Thoracic aorta (tissue), 2 donors: ENCODE measurements around the gene HEATR5A. TPM values are rescaled to one million over a fixed set of nuclear protein-coding genes. Genes with fewer than 3 reads are reported as not detected.
"Not testable (repeated sequence)": the region's sequence is repeated elsewhere in the genome, so short reads cannot be mapped to it uniquely, and the experiment has no call there.

Experiments used
- ATAC-seq: fragments of 150-250 bp; one replicate; pipeline ENCODE4 v1.8.0; 2017; ENCODE audit warnings: low read depth; ENCODE audit not compliant: insufficient number of reproducible peaks, low FRiP score
- DNase-seq: peaks from one replicate; pipeline ENCODE4 v3.0.0-alpha.2; 2020; ENCODE audit warnings: low spot score
- H3K27ac ChIP-seq, 2 donors: fragments of 200-600 bp; sonication (generic); 1 replicate in 1 of 2; 2 replicates in 1 of 2; pipeline ENCODE4 v1.5.1; 2016; ENCODE audit warnings: mild to moderate bottlenecking in 2 of 2, moderate library complexity in 2 of 2
- H3K27me3 ChIP-seq: fragments of 200-600 bp; sonication (generic); replicated peaks from 2 replicates; pipeline ENCODE4 v1.6.0; 2016; ENCODE audit warnings: mild to moderate bottlenecking; ENCODE audit not compliant: insufficient read depth
- H3K36me3 ChIP-seq: fragments of 200-600 bp; sonication (generic); one replicate; pipeline ENCODE4 v1.5.1; 2016
- H3K4me1 ChIP-seq, 2 donors: fragments of 200-600 bp; sonication (generic); 1 replicate in 1 of 2; 2 replicates in 1 of 2; pipeline versions ENCODE4 v1.5.1 to v1.6.0; 2016; ENCODE audit warnings: low read depth in 2 of 2, mild to moderate bottlenecking in 1 of 2; ENCODE audit not compliant: control insufficient read depth in 1 of 2
- H3K4me3 ChIP-seq: fragments of 200-600 bp; sonication (generic); 2 replicates; pipeline ENCODE4 v1.5.1; 2016; ENCODE audit warnings: mild to moderate bottlenecking
- H3K9me3 ChIP-seq: fragments of 200-600 bp; sonication (generic); 2 replicates; pipeline ENCODE4 v1.5.1; 2016
- CTCF ChIP-seq: fragments of 200-600 bp; sonication (generic); IDR thresholded peaks from one replicate; pipeline ENCODE4 v1.5.1; 2019; ENCODE audit warnings: antibody characterized with exemption
- total RNA-seq, 2 donors: library from RNA; depleted of rRNA; stranded (reverse); fragments of >200 nt; gene quantifications; one replicate each; pipeline versions ENCODE4 v1.1.0 to v1.2.3, GENCODE V29; 2016

HEATR5A gene
- total RNA-seq, 2 donors from 2014 or later: 39.1 to 43.6 TPM

GRCh38 chr14:31388687-31389413, 31.5 kb downstream of the HEATR5A start:
- H3K4me1 ChIP-seq: peaks cover 0 to 17% of the 10 kb centered on the region in 2 donors
- H3K36me3 ChIP-seq: peaks cover 14% of the 10 kb centered on the region
- no peaks in the 10 kb centered on the region for H3K9me3 ChIP-seq
- no peak for TF ChIP-seq CTCF
- peak overlapping the region; percentile 52 to 57 for H3K27ac ChIP-seq
- DNase-seq (no peak), ATAC-seq (peak; percentile 54)
- H3K4me3 ChIP-seq: no peak overlapping the region
- H3K27me3 ChIP-seq: no peaks in the 10 kb centered on the region

- no peak for DNase-seq
- Histone ChIP-seq H3K27ac (no peak overlapping the region), H3K4me3 (no peak overlapping the region), H3K9me3 (no peaks in the 10 kb centered on the region), H3K27me3 (no peaks in the 10 kb centered on the region), H3K4me1 (peaks cover 0 to 17% of the 10 kb centered on the region in 2 donors), H3K36me3 (peaks cover 20% of the 10 kb centered on the region)
- ATAC-seq: no peak
- TF ChIP-seq CTCF: no peak
Observed at GRCh38 chr14:31387091-31387490, 33.3 kb downstream of the HEATR5A start.

- no peak for TF ChIP-seq CTCF
- no peaks in the 10 kb centered on the region for H3K27me3 ChIP-seq
- ATAC-seq (no peak), DNase-seq (no peak)
- peaks cover 20% of the 10 kb centered on the region for H3K36me3 ChIP-seq
- H3K9me3 ChIP-seq: no peaks in the 10 kb centered on the region
- H3K4me3 ChIP-seq: no peak overlapping the region
- H3K27ac ChIP-seq: no peak overlapping the region
- peaks cover 0 to 17% of the 10 kb centered on the region in 2 donors for H3K4me1 ChIP-seq
Observed at GRCh38 chr14:31386271-31386670, 34.1 kb downstream of the HEATR5A start.

- DNase-seq (no peak), ATAC-seq (no peak)
- Histone ChIP-seq H3K4me3 (no peak overlapping the region), H3K27me3 (no peaks in the 10 kb centered on the region), H3K27ac (no peak overlapping the region), H3K9me3 (no peaks in the 10 kb centered on the region), H3K36me3 (peaks cover 20% of the 10 kb centered on the region), H3K4me1 (no peaks in the 10 kb centered on the region)
- no peak for TF ChIP-seq CTCF
Observed at GRCh38 chr14:31382221-31382620, 38.1 kb downstream of the HEATR5A start.

- no peak overlapping the region for H3K4me3 ChIP-seq
- H3K27me3 ChIP-seq: no peaks in the 10 kb centered on the region
- H3K4me1 ChIP-seq: no peaks in the 10 kb centered on the region
- H3K9me3 ChIP-seq: no peaks in the 10 kb centered on the region
- ATAC-seq: no peak
- H3K36me3 ChIP-seq: peaks cover 10% of the 10 kb centered on the region
- TF ChIP-seq CTCF: no peak
- no peak for DNase-seq
- no peak overlapping the region for H3K27ac ChIP-seq
Observed at GRCh38 chr14:31380106-31380505, 40.2 kb downstream of the HEATR5A start.

GRCh38 chr14:31379125-31379947, 41.0 kb downstream of the HEATR5A start:
- H3K9me3 ChIP-seq, ATAC-seq, H3K36me3 ChIP-seq, H3K4me3 ChIP-seq, DNase-seq, H3K27ac ChIP-seq, H3K4me1 ChIP-seq, H3K27me3 ChIP-seq: not testable (repeated sequence)
